Esophagus squamous epithelium (tissue), 4 donors: ENCODE data around the gene UBE2V1.

Experiments
- POLR2A ChIP-seq, 4 donors: fragments of 450-650 bp; IDR thresholded peaks; one replicate each; pipeline ENCODE4 v1.6.1; 2017; ENCODE audit warnings: antibody characterized with exemption in 4 of 4, mild to moderate bottlenecking in 4 of 4, moderate library complexity in 3 of 4
- TF ChIP-seq, protein P1 (sequence below), 6 experiments: fragments of 450-650 bp in 4 of 6; fragments of 200-600 bp in 2 of 6; sonication (generic) in 2 of 6; IDR thresholded peaks; one replicate each; pipeline ENCODE4 v1.5.1; 2016 to 2019; ENCODE audit warnings: antibody characterized with exemption in 6 of 6, mild to moderate bottlenecking in 4 of 6, moderate library complexity in 4 of 6

GRCh38 chr20:50118203-50118602 lies 5.3 kb upstream of the UBE2V1 start:
- TF ChIP-seq, protein P1, sequence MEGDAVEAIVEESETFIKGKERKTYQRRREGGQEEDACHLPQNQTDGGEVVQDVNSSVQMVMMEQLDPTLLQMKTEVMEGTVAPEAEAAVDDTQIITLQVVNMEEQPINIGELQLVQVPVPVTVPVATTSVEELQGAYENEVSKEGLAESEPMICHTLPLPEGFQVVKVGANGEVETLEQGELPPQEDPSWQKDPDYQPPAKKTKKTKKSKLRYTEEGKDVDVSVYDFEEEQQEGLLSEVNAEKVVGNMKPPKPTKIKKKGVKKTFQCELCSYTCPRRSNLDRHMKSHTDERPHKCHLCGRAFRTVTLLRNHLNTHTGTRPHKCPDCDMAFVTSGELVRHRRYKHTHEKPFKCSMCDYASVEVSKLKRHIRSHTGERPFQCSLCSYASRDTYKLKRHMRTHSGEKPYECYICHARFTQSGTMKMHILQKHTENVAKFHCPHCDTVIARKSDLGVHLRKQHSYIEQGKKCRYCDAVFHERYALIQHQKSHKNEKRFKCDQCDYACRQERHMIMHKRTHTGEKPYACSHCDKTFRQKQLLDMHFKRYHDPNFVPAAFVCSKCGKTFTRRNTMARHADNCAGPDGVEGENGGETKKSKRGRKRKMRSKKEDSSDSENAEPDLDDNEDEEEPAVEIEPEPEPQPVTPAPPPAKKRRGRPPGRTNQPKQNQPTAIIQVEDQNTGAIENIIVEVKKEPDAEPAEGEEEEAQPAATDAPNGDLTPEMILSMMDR (IDR thresholded peaks at IDR 0.05) = no peak
- TF ChIP-seq POLR2A (IDR thresholded peaks at IDR 0.05) = no peak
